NCI-H526 treated with DMSO at 0.1 percent for 48 hours (cell line): ENCODE data around the gene HS3ST5.
"Not testable (repeated sequence)": the region's sequence is repeated elsewhere in the genome, so short reads cannot be mapped to it uniquely, and the experiment has no call there.

ENCODE experiments used
- DNase-seq: peaks from one replicate; lab custom pipeline; 2025; lab: John Stamatoyannopoulos, UW

The HS3ST5 gene

DNA sequence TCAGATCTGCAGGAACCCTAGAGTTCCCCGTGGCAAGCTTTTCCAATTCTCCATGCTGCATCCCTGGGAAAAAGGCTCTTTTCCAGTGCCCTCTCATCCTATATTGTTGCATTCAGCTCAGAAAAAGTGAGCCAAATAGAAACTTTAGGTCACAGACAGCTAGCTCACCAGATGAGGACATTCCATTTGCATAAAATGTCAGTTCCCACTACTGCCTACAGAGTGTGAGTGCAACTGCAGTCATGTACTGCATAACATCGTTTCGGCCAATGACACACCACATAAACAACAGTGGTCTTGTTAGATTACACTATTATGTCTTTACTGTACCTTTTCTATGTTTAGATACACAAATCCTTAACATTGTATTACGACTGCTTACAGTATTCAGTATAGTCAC, 8.6 kb downstream of the HS3ST5 start:
- no peak for DNase-seq

- no peak for DNase-seq
These were observed 15.7 kb downstream of the HS3ST5 start for GRCh38 chr6:114327074-114327473.

DNA sequence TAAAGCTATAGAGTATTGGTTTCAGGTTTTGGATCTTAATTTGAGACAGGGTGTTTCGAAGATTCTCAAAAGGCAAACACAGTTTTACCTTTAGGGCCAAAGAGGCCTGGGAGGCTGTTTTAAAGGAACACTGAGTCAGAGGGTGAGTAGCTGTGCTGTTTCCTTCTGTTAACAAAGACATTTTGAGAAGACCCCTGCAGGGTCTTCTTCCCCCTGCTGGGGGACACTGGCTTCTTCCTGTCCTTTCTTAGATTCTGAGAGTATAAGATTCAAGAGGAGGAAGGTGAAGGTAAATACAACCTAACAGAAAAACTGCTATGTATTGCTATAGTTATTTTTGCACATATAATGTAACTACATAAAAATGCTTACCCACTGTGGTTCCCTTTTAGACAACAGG, 19.0 kb downstream of the HS3ST5 start:
- DNase-seq = no peak

- DNase-seq = no peak
These were observed 23.1 kb downstream of the HS3ST5 start for GRCh38 chr6:114319749-114320148.

DNA sequence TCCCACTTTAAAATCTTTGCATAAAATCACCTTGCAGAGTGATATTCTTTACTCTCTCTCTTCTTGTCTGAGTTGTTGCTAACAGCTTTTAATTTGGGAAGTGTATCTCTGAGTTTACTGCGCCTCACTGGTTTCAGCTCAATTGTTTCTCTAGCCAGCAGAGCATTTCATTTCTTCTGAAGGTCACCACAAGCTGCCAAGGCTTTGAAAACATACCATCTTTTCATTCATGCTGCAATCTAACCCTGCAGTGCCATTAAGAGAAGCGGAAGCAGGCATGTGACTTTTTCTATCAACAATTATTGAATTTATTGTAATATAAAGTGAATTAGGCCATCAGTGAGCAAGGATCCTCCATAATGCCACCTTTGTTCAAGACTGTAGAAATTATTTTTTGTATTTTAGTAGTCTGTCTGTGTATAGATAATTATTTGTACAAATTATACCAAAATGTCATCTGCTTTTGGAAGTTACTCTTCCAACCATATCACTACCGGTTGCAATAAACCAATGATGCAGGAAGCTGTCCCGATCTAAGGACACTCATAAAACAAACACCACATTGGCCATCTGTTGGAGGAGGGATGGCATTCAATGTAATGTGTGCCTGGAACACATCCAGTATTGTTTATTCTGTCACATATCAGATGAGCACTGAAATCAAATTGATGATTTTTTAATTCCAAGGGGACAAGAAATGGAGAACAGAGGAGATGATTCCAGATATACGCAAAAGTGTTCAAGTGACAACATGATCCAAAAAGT, 26.8 kb downstream of the HS3ST5 start:
- no peak for DNase-seq

GRCh38 chr6:114313816-114314215, 29.0 kb downstream of the HS3ST5 start:
- not testable (repeated sequence) for DNase-seq

DNA sequence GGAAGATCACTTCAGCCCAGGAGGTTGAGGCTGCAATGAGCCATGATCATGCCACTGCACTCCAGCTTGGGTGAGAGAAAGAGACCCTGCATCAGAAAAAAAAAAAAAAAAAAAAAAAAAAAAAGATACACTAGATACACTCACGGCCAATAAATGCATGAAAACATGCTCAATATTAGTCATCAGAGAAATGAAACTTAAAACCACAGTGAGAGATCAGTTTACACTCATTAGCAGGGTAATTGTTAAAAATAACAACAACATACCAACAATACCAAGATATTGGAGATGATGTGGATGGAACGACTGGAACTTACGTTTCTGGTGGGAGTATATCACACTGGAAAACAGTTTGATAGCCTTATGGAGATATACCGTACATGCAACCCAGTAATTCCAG, 29.9 kb downstream of the HS3ST5 start:
- no peak for DNase-seq

DNA sequence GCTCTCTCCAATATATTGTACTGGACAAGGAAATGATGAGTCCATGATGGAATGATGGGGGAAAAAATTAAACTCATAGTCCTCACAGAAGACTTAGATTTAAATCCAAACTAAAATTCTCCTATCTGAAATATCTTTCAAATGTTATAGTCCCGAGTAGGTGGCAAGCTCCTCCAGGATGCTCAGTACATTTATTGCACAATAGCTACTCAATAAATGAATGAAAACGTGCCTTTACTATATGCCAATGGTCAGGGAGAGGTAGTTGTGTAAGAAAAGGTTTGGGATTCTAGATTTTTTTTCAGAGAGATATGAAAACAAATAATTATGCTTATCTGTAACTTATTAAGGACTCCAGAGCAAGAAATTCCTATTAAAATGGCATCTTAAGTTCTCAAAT, 32.8 kb downstream of the HS3ST5 start:
- no peak for DNase-seq

GRCh38 chr6:114304304-114304887, 38.4 kb downstream of the HS3ST5 start:
- no peak for DNase-seq

DNA sequence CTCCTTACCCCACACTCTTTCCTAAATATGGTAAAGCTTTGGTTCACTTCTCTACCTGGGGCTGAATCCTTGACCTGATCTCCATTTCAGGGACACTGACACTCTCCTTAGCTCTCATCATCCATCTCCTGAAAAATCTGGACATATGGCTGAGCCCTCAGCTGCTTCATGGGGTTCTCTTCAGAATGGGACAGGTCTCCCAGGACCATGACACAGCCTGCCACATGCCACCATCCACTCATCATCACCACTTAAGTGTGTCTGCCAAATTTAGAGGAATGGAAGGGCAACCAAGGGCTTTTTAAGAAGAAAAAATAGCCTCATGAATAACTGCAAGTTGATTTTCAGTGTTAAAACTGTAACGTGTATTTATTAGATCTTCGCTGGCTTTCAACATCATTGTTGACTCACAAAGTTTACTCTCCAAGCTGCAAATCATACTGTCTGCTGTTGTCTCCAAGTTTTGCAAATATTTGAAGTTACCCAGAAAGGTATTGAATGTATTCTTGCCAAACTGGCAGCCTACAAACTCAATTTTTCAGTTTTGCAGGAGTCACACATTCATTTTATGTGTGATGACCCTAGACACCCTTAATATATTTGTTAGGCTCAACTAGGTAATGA, 41.1 kb downstream of the HS3ST5 start:
- DNase-seq = no peak

- DNase-seq = no peak
These were observed 45.7 kb downstream of the HS3ST5 start for GRCh38 chr6:114297135-114297534.

DNA sequence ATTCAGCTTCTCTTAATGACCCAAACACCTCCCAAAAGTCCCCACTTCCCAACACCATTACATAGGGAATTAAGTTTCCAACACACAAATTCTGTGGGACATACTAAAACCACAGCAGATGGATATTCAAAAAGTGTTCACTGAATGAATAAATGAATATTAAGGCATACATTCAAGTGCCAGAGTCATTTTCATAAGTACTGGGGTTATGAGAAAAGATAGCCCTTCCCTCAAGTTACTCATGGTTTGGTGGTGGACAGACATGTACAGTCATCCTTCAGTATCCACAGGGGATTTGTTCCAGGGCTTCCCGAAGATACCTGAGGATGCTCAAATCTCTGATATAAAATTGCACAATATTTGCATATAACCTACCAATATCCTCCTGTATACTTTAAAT, 50.4 kb downstream of the HS3ST5 start:
- DNase-seq = no peak

DNA sequence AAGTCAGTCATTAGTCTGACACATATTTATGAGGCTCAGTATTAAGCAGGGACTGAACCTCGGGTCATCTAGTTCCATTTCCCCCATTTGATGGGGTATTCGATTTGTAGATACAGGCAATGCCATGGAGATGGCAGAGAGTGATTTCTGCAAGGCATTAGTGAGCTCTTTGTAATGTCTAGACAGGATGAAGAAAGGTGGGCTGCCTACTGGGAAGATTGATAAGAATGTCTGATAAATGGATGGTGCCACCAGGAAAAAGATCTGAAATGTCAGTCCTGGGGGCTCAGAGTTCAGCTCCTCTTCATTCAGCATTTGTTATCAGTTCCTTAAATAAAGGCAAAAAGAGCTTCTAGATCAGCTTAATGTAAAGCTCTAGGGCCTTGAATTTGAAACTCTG, 51.4 kb downstream of the HS3ST5 start:
- no peak for DNase-seq

DNA sequence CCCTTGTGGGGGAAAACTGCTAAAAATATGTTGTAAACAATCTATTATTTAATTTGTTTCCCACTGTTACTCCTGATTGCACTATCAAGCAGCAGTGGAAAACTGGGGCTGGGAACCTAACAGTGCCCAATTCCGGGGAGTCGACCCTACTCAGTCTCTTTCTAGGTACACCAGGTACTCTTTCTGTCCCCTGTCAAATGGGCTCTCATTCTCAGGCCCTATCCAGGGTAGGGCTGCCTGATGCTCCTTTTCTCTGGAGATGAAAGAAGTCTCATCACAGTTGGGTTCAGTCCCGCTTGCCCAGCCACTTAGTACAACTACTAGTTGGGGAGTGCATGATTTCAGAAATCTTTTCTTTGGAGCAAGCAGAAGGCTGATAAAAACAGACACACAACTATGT, 52.0 kb downstream of the HS3ST5 start:
- no peak for DNase-seq

DNA sequence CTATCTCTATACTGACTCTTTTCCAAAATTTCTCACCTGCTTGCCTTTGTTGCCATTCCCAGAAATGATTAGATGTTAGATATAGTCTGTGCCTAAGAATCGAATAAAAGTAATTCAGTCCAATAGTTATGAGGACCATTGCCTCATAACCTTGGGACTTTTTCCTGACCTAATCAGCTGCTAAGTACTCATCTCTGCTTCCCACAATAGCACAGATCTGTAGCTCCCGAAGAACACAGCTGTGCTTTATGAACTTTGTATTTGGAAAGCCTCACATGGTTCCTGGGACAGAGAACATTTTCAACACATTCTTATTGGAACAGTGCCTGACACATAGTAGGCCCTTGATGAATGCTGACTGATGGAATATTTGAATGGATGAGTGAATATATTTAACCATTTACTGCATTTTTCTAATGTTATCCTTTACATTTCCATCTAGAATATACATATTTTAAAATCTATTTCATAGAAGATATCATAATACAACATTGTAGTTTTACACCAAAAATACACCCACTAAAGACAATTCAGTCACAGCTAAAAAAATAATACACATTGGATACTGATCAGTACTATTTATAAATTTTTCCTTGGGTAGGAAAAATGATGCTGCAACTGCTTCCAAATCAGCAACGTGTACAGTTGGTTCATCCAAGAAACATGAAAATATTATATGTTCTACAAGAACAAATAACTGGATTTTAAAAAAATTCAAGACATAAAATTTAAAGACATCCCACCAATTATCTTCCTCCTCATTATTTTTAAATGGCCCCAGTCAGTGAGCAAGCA, 53.9 kb downstream of the HS3ST5 start:
- no peak for DNase-seq

- DNase-seq = no peak
These were observed 55.4 kb downstream of the HS3ST5 start for GRCh38 chr6:114287461-114287860.

GRCh38 chr6:114286211-114286610, 56.6 kb downstream of the HS3ST5 start:
- no peak for DNase-seq

- no peak for DNase-seq
These were observed 58.5 kb downstream of the HS3ST5 start for GRCh38 chr6:114284281-114284680.

- DNase-seq = no peak
These were observed 60.5 kb downstream of the HS3ST5 start for GRCh38 chr6:114282292-114282691.

DNA sequence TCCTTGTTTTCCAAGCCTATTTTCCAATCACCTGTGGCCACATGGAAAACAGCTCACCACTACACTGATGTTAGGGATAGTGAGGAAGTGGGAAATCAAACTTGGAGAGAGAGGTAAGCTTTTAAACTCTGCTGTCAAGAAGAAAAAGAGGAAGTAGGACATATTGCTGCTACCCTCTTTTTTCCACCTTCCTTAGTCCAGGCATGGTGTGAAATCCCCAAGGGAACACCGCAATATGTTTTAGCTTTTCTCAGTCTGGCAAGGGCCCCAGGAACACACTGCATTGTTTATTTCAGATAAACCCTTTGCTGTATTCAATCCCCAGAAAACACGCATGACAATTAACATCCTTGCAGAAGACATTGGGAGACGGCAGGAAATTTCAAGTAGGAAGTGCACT, 61.3 kb downstream of the HS3ST5 start:
- no peak for DNase-seq

- no peak for DNase-seq
These were observed 62.4 kb downstream of the HS3ST5 start for GRCh38 chr6:114280239-114280982.

- DNase-seq = no peak
These were observed 65.6 kb downstream of the HS3ST5 start for GRCh38 chr6:114277220-114277619.
